ENCODE measurements around the gene CENPVL3. TPM values are rescaled to one million over a fixed set of nuclear protein-coding genes. Genes with fewer than 3 reads are reported as not detected.

Gene CENPVL3
- total and polyA plus RNA-seq, 2 of the 4 experiments (the other 2 are of a cell fraction), result not detected

- in situ Hi-C loops (cut with MboI; ENCODE audit: low sequenced_read_pairs), result no loop called here
- Histone ChIP-seq H2AFZ (replicated peaks; ENCODE audit: low read length, poor library complexity) (no peak overlapping the region), H3K79me1 (ENCODE audit: low read depth in 1 of 2, low read length in 2 of 2) (no peaks in the 10 kb centered on the region), H2BK5ac (ENCODE audit: low read depth, low read length, poor library complexity, severe bottlenecking) (no peak overlapping the region), H3K36me3 (ENCODE audit: control insufficient read depth, insufficient read depth, low read length) (no peaks in the 10 kb centered on the region), H2AK9ac (replicated peaks; ENCODE audit: low read depth, low read length, poor library complexity) (no peak overlapping the region), H2BK15ac (ENCODE audit: low read depth, low read length) (no peak overlapping the region), H3K14ac (replicated peaks; ENCODE audit: low read depth, low read length) (no peak overlapping the region), H2BK120ac (ENCODE audit: low read depth, low read length) (no peak overlapping the region), H4K20me1 (ENCODE audit: insufficient read depth, low read length) (no peaks in the 10 kb centered on the region), H3K9me1 (ENCODE audit: insufficient read depth, low read length) (no peaks in the 10 kb centered on the region), H3K4me1 (ENCODE audit: control insufficient read depth, insufficient read depth, low read length) (no peaks in the 10 kb centered on the region), H3K56ac (ENCODE audit: extremely low read depth, insufficient read depth, low read length) (no peak overlapping the region), H4K91ac (ENCODE audit: insufficient read depth, low read depth, low read length) (no peak overlapping the region), H3K9ac (ENCODE audit: low read depth, low read length) (no peak overlapping the region), H3K27me3 (ENCODE audit: control insufficient read depth, insufficient read depth, low read length) (peaks cover 10% of the 10 kb centered on the region), H4K5ac (ENCODE audit: low read depth, low read length) (no peak overlapping the region), H3K4ac (ENCODE audit: low read depth, low read length) (no peak overlapping the region), H3K23ac (ENCODE audit: low read depth, low read length) (no peak overlapping the region), H3K18ac (ENCODE audit: low read depth, low read length) (no peak overlapping the region), H3K27ac (ENCODE audit: insufficient read depth, low read length) (no peak overlapping the region), H3K9me3 (ENCODE audit: control insufficient read depth, insufficient read depth, low read length) (no peaks in the 10 kb centered on the region), H3K4me3 (ENCODE audit: insufficient read depth, low read depth, low read length) (no peak overlapping the region), H3K4me2 (ENCODE audit: low read depth, low read length) (no peak overlapping the region), H2BK20ac (ENCODE audit: low read depth, low read length) (no peak overlapping the region), H4K8ac (ENCODE audit: low read depth in 2 of 2, low read length in 2 of 2) (no peak overlapping the region), H2AK5ac (ENCODE audit: low read depth, low read length) (no peak overlapping the region)
- BruUV-seq (replicated peaks), result no TSS peak
- CTCF ChIA-PET, result no interaction called here
- intact Hi-C loops (cut with micrococcal nuclease), result loop anchor here (2.0 kb wide), 1 partner anchor 44 kb away; no protein-coding TSS in a partner anchor
- dilution Hi-C loops (cut with HindIII; ENCODE audit: low sequenced_read_pairs, unreplicated experiment), result no loop called here
- WGBS, 2 experiments (ENCODE audit: extremely low coverage in 2 of 2, insufficient read length in 1 of 2), result no CpG with 5 or more reads among the region's 2 CpGs
- ATAC-seq (ENCODE audit: low read depth) (peak; percentile 27; the same call in 1 of the 2 replicates), DNase-seq (peak; percentile 2)
- POLR2A ChIA-PET (ENCODE audit: unreplicated experiment), result no interaction called here
- TF ChIP-seq MAFK (IDR thresholded peaks at IDR 0.05; ENCODE audit: low read depth, low read length) (no peak), RCOR1 (IDR thresholded peaks at IDR 0.05; ENCODE audit: insufficient replicate concordance, low read length) (no peak), SMC3 (IDR thresholded peaks at IDR 0.05; ENCODE audit: low read depth, low read length) (no peak), NFE2L2 (IDR thresholded peaks at IDR 0.05; ENCODE audit: low read depth, low read length) (no peak), RFX5 (IDR thresholded peaks at IDR 0.05; ENCODE audit: low read depth, low read length) (no peak), CTCF (conservative IDR thresholded peaks at IDR 0.05; ENCODE audit: low read depth, low read length) (no peak), POLR2A (IDR thresholded peaks at IDR 0.05; ENCODE audit: low read depth, low read length) (no peak), MXI1 (IDR thresholded peaks at IDR 0.05; ENCODE audit: borderline replicate concordance, low read depth, low read length) (no peak), USF2 (IDR thresholded peaks at IDR 0.05; ENCODE audit: low read depth, low read length) (no peak), FOS (IDR thresholded peaks at IDR 0.05; ENCODE audit: low read depth, low read length) (no peak), RAD21 (IDR thresholded peaks at IDR 0.05; ENCODE audit: low read length) (no peak), CHD1 (IDR thresholded peaks at IDR 0.05; ENCODE audit: low read depth, low read length) (no peak), MAZ (IDR thresholded peaks at IDR 0.05; ENCODE audit: borderline replicate concordance, low read depth, low read length) (no peak)
Observed at GRCh38 chrX:51608766-51609165, 9.9 kb downstream of the CENPVL3 start.

Measured in IMR-90 (cell line).